HEK293 (cell line): Measurements from ENCODE around the gene CENPB.

Experiments
- CTCF ChIA-PET: fragments of 350-600 bp; formaldehyde crosslinking; extraction: SDS; loops from one replicate; lab custom pipeline; 2021; ENCODE audit warnings: antibody characterized with exemption; lab: Yijun Ruan, JAX
- POLR2A ChIA-PET: fragments of 300-600 bp; formaldehyde crosslinking; extraction: SDS; loops from one replicate; lab custom pipeline; 2020; ENCODE audit warnings: antibody characterized with exemption, inconsistent platforms; lab: Yijun Ruan, JAX
- H3K27ac ChIP-seq: fragments of 200-500 bp; sonication (Bioruptor generic); 2 replicates; pipeline ENCODE4 v1.5.1; 2014; ENCODE audit warnings: low read depth, low read length, control low read depth, inconsistent platforms; ENCODE audit errors: extremely low read depth
- H3K36me3 ChIP-seq, 2 experiments: fragments of 200-500 bp in 1 of 2; sonication (Bioruptor generic) in 1 of 2; 1 replicate in 1 of 2; 2 replicates in 1 of 2; pipeline ENCODE4 v1.5.1; 2014 to 2017; ENCODE audit warnings: inconsistent platforms in 2 of 2, low read length in 2 of 2; ENCODE audit not compliant: control insufficient read depth in 2 of 2, insufficient read depth in 1 of 2
- H3K4me1 ChIP-seq: fragments of 200-500 bp; sonication (Bioruptor generic); 2 replicates; pipeline ENCODE4 v1.5.1; 2014; ENCODE audit warnings: mild to moderate bottlenecking, low read length, inconsistent platforms; ENCODE audit not compliant: control insufficient read depth, insufficient read depth
- H3K4me3 ChIP-seq: 2 replicates; pipeline ENCODE4 v1.5.1; 2011; ENCODE audit warnings: low read depth, mild to moderate bottlenecking, control low read depth, low read length, moderate library complexity
- H3K9me3 ChIP-seq: fragments of 200-500 bp; sonication (Bioruptor generic); 2 replicates; pipeline ENCODE4 v1.5.1; 2014; ENCODE audit warnings: low read depth, low read length, inconsistent platforms; ENCODE audit not compliant: control insufficient read depth, insufficient read depth
- GFI1B ChIP-seq: fragments of 450-650 bp; formaldehyde crosslinking; IDR thresholded peaks from 2 replicates; pipeline ENCODE4 v1.5.1; 2016; ENCODE audit warnings: missing biosample characterization, missing genetic modification characterization
- GLIS1 ChIP-seq: fragments of 450-650 bp; formaldehyde crosslinking; IDR thresholded peaks from 2 replicates; pipeline ENCODE4 v1.5.1; 2016; ENCODE audit warnings: missing biosample characterization, missing genetic modification characterization
- GLIS2 ChIP-seq: fragments of 450-650 bp; formaldehyde crosslinking; IDR thresholded peaks from 2 replicates; pipeline ENCODE4 v1.5.1; 2016; ENCODE audit warnings: missing biosample characterization, missing genetic modification characterization
- IKZF3 ChIP-seq: fragments of 450-650 bp; IDR thresholded peaks from 2 replicates; pipeline ENCODE4 v1.5.0; 2018; ENCODE audit warnings: missing biosample characterization, mild to moderate bottlenecking, missing genetic modification characterization, moderate library complexity
- OVOL3 ChIP-seq: fragments of 450-650 bp; formaldehyde crosslinking; IDR thresholded peaks from 2 replicates; pipeline ENCODE4 v1.5.1; 2016; ENCODE audit warnings: missing biosample characterization, missing genetic modification characterization
- YY1 ChIP-seq: fragments of 450-650 bp; formaldehyde crosslinking; IDR thresholded peaks from 2 replicates; pipeline ENCODE4 v1.5.1; 2018; ENCODE audit warnings: missing biosample characterization, missing genetic modification characterization
- ZBTB20 ChIP-seq: fragments of 450-650 bp; formaldehyde crosslinking; IDR thresholded peaks from 2 replicates; pipeline ENCODE4 v1.5.1; 2016; ENCODE audit warnings: missing biosample characterization, missing genetic modification characterization
- ZBTB8A ChIP-seq: fragments of 450-650 bp; formaldehyde crosslinking; IDR thresholded peaks from 2 replicates; pipeline ENCODE4 v1.5.1; 2016; ENCODE audit warnings: missing biosample characterization, missing genetic modification characterization
- ZNF23 ChIP-seq: fragments of 450-650 bp; formaldehyde crosslinking; IDR thresholded peaks from 2 replicates; pipeline ENCODE4 v1.5.1; 2016; ENCODE audit warnings: missing biosample characterization, missing genetic modification characterization, borderline replicate concordance
- ZNF350 ChIP-seq: fragments of 450-650 bp; formaldehyde crosslinking; IDR thresholded peaks from 2 replicates; pipeline ENCODE4 v1.5.0; 2017; ENCODE audit warnings: missing biosample characterization, mild to moderate bottlenecking, missing genetic modification characterization
- ZNF366 ChIP-seq: fragments of 450-650 bp; formaldehyde crosslinking; conservative IDR thresholded peaks from 2 replicates; pipeline ENCODE4 v1.5.1; 2016; ENCODE audit warnings: missing biosample characterization, missing genetic modification characterization
- ZNF394 ChIP-seq: fragments of 450-650 bp; formaldehyde crosslinking; IDR thresholded peaks from 2 replicates; pipeline ENCODE4 v1.5.1; 2016; ENCODE audit warnings: missing biosample characterization, missing genetic modification characterization, mild to moderate bottlenecking, moderate library complexity, borderline replicate concordance
- ZNF501 ChIP-seq: fragments of 450-650 bp; formaldehyde crosslinking; IDR thresholded peaks from 2 replicates; pipeline ENCODE4 v1.5.1; 2016; ENCODE audit warnings: missing biosample characterization, missing genetic modification characterization
- ZNF529 ChIP-seq: fragments of 450-650 bp; formaldehyde crosslinking; IDR thresholded peaks from 2 replicates; pipeline ENCODE4 v1.5.1; 2017; ENCODE audit warnings: missing genetic modification characterization, missing biosample characterization; ENCODE audit not compliant: insufficient replicate concordance
- ZSCAN23 ChIP-seq: fragments of 450-650 bp; formaldehyde crosslinking; IDR thresholded peaks from 2 replicates; pipeline ENCODE4 v1.5.1; 2016; ENCODE audit warnings: missing biosample characterization, missing genetic modification characterization
- ZXDB ChIP-seq: fragments of 450-650 bp; formaldehyde crosslinking; IDR thresholded peaks from 2 replicates; pipeline ENCODE4 v1.5.1; 2016; ENCODE audit warnings: missing biosample characterization, missing genetic modification characterization
- TF ChIP-seq, protein P1 (sequence below): fragments of 450-650 bp; formaldehyde crosslinking; IDR thresholded peaks from 2 replicates; pipeline ENCODE4 v1.5.1; 2016; ENCODE audit warnings: missing biosample characterization, missing genetic modification characterization
- TF ChIP-seq, protein P2 (sequence below): fragments of 450-650 bp; formaldehyde crosslinking; IDR thresholded peaks from 2 replicates; pipeline ENCODE4 v1.5.1; 2016; ENCODE audit warnings: missing biosample characterization, missing genetic modification characterization
- TF ChIP-seq, protein P3 (sequence below): sonication (generic); formaldehyde crosslinking; IDR thresholded peaks from 2 replicates; pipeline ENCODE4 v1.8.1; 2022; ENCODE audit warnings: mild to moderate bottlenecking, moderate library complexity, missing genetic modification reagents
- TF ChIP-seq, protein P4 (sequence below): fragments of 450-650 bp; formaldehyde crosslinking; IDR thresholded peaks from 2 replicates; pipeline ENCODE4 v1.5.1; 2016; ENCODE audit warnings: missing biosample characterization, missing genetic modification characterization

The CENPB gene

DNA sequence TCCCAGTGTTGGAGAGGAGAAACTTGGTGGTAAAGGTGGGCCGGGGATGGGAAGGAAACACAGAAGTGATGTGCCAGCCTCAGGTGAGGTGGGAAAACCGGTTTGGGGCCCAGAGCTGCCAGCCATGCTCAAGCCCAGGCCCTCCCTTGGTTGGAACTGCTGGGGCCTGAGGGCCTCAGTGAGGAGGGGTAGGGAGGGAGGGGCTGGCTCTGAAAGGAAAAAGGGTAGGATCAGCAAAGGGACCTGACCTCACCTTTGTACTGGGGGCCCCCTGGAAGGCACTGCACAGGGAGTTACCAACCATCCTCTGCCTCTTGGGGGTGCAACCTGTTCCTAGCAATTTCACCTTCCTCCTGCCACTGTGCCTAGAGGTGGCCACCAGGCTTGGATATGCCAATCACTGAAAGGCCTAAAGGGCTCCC, 3.5 kb downstream of the CENPB start:
- CTCF ChIA-PET: interaction anchor here (1.4 to 10.3 kb wide), 3 partner anchors 30 to 63 kb away, joined by 3 to 142 read pairs (median 10); partner anchors contain the start of gene AP5S1
- peaks cover 15% of the 10 kb centered on the region; the same call in 1 of the 2 replicates for H3K4me1 ChIP-seq

DNA sequence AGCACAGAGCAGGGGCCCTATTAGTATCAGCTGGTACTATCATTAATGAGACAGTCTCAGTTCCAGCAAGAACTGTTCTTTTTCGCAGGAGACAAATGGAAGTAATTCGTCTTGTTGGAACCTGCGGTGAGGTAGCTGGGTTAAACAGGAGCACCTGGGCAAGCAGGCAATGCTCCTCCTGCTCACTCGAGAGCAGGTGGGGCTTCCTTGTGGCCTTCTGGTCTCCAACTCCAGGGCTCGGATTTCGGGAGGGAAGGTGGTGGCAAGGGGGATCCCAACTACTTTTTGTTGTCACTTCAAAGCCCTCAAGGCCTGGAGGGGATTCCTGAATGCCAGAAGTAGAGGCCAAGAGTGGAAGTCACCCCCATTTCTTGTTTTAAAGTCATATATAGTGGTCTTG, 3.9 kb downstream of the CENPB start:
- H3K36me3 ChIP-seq: peaks cover 0 to 21% of the 10 kb centered on the region in 2 experiments; a peak in 2 of 3 replicates
- no peak overlapping the region for H3K4me3 ChIP-seq
- POLR2A ChIA-PET: interaction anchor here (0.5 to 3.3 kb wide), 4 partner anchors 15 to 69 kb away, joined by 3 to 33 read pairs (median 5); partner anchors contain the start of gene ADISSP
- H3K27ac ChIP-seq: peak overlapping the region; percentile 30; the same call in 1 of the 2 replicates
- H3K9me3 ChIP-seq: no peaks in the 10 kb centered on the region
- peaks cover 15% of the 10 kb centered on the region; the same call in 1 of the 2 replicates for H3K4me1 ChIP-seq
- TF ChIP-seq ZNF529 (tag by site-specific recombination) (no peak), ZNF394 (tag by site-specific recombination) (peak; percentile 86)
- TF ChIP-seq, all 188 proteins: peak for 1
- CTCF ChIA-PET: interaction anchor here (1.2 to 10.3 kb wide), 5 partner anchors 30 to 73 kb away, joined by 3 to 142 read pairs (median 9); partner anchors contain the start of gene AP5S1

More for the DNA sequence above, 3.5 kb downstream of the CENPB start:
- peak; percentile 12; the same call in 1 of the 2 replicates for TF ChIP-seq GLIS2 (tag by site-specific recombination)
- peak; percentile 25; the same call in 1 of the 2 replicates for TF ChIP-seq GLIS1 (tag by site-specific recombination)
- TF ChIP-seq OVOL3 (tag by site-specific recombination): no peak
- TF ChIP-seq, protein P1, sequence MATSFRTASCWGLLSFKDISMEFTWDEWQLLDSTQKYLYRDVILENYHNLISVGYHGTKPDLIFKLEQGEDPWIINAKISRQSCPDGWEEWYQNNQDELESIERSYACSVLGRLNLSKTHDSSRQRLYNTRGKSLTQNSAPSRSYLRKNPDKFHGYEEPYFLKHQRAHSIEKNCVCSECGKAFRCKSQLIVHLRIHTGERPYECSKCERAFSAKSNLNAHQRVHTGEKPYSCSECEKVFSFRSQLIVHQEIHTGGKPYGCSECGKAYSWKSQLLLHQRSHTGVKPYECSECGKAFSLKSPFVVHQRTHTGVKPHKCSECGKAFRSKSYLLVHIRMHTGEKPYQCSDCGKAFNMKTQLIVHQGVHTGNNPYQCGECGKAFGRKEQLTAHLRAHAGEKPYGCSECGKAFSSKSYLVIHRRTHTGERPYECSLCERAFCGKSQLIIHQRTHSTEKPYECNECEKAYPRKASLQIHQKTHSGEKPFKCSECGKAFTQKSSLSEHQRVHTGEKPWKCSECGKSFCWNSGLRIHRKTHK (tag by site-specific recombination): no peak
- no peak for TF ChIP-seq ZNF23
- Histone ChIP-seq H3K9me3 (no peaks in the 10 kb centered on the region), H3K4me3 (no peak overlapping the region), H3K27ac (peak overlapping the region; percentile 30; the same call in 1 of the 2 replicates), H3K36me3 (peaks cover 0 to 21% of the 10 kb centered on the region in 2 experiments; a peak in 2 of 3 replicates)
- POLR2A ChIA-PET: interaction anchor here (0.5 to 3.3 kb wide), 3 partner anchors 15 to 68 kb away, joined by 3 to 33 read pairs (median 5); partner anchors contain the start of gene ADISSP

DNA sequence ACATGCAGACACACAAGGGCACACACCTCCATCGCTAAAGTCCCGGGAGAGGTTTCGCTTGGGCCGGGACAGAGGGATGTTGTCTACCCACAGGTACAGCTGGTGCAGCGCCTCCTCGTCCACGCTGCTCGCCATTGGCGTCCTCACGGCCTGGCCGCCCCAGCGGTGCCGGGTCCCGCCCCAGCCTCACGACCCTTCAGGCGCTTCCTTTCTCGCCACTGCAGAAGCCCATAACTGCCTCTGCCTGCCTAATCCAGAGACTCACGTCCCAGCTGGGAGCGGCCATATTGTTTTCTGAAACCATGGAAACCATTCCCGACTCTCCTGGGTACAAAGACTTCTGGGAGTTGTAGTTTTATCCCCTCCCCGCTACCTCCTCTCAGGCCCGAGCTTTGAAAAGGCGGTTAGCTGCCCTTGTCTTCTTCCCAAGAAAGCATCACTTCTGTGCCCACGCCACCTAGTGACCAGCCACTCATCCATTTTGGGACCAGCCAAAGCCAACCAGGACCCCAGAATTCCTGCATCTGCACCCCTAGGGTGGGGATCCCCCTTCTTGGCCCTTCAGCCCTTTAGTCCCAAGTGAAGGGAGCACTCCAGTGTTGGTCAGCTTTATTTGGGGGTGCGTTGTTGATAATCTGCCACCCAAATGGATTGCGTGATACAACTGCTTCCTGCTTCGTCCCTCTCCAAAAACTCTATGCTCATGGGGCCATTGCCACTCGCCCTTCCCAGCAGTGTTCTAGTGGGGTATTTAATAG, 5.2 kb downstream of the CENPB start, which contains the start of gene SPEF1:
SPEF1 (minus strand) TSS at position 296 of the 758 bp plus-strand sequence; CDS start at position 135, 161 bp downstream.
- peaks cover 0 to 21% of the 10 kb centered on the region in 2 experiments; a peak in 2 of 3 replicates for H3K36me3 ChIP-seq
- ChIA-PET CTCF (interaction anchor here (0.6 to 3.1 kb wide), 27 partner anchors 9 to 421 kb away, joined by 3 to 18 read pairs (median 4); partner anchors contain the start of gene ADISSP), POLR2A (interaction anchor here (0.8 to 3.3 kb wide), 10 partner anchors 14 to 94 kb away, joined by 3 to 33 read pairs (median 4); partner anchors contain the start of genes ADISSP, AP5S1 and CDC25B)
- H3K4me1 ChIP-seq: peaks cover 13% of the 10 kb centered on the region; the same call in 1 of the 2 replicates
- no peak within 1 kb of the TSS for H3K27ac ChIP-seq
- H3K9me3 ChIP-seq: no peaks in the 10 kb centered on the region
- peak within 1 kb of the TSS; percentile 41 for H3K4me3 ChIP-seq
- TF ChIP-seq ZNF501: peak; percentile 46; the same call in 1 of the 2 replicates
- TF ChIP-seq, protein P2, sequence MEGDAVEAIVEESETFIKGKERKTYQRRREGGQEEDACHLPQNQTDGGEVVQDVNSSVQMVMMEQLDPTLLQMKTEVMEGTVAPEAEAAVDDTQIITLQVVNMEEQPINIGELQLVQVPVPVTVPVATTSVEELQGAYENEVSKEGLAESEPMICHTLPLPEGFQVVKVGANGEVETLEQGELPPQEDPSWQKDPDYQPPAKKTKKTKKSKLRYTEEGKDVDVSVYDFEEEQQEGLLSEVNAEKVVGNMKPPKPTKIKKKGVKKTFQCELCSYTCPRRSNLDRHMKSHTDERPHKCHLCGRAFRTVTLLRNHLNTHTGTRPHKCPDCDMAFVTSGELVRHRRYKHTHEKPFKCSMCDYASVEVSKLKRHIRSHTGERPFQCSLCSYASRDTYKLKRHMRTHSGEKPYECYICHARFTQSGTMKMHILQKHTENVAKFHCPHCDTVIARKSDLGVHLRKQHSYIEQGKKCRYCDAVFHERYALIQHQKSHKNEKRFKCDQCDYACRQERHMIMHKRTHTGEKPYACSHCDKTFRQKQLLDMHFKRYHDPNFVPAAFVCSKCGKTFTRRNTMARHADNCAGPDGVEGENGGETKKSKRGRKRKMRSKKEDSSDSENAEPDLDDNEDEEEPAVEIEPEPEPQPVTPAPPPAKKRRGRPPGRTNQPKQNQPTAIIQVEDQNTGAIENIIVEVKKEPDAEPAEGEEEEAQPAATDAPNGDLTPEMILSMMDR (tag by site-specific recombination): peak; percentile 86
- peak; percentile 90 for TF ChIP-seq YY1 (tag by site-specific recombination)
- TF ChIP-seq GLIS1 (tag by site-specific recombination): no peak
- peak; percentile 61 for TF ChIP-seq ZNF366
- TF ChIP-seq IKZF3 (tag by site-specific recombination): peak; percentile 86
- no peak for TF ChIP-seq ZNF350 (tag by site-specific recombination)
- TF ChIP-seq, protein P1 (tag by site-specific recombination): no peak
- TF ChIP-seq ZBTB8A (tag by site-specific recombination): peak; percentile 47; the same call in 1 of the 2 replicates
- 0 out of 2 replicates have a peak, but pooled peaks have one; percentile 38 for TF ChIP-seq ZXDB
- TF ChIP-seq ZSCAN23 (tag by site-specific recombination): no peak
- peak; percentile 71; the same call in 1 of the 2 replicates for TF ChIP-seq ZBTB20 (tag by site-specific recombination)
- TF ChIP-seq, protein P3, sequence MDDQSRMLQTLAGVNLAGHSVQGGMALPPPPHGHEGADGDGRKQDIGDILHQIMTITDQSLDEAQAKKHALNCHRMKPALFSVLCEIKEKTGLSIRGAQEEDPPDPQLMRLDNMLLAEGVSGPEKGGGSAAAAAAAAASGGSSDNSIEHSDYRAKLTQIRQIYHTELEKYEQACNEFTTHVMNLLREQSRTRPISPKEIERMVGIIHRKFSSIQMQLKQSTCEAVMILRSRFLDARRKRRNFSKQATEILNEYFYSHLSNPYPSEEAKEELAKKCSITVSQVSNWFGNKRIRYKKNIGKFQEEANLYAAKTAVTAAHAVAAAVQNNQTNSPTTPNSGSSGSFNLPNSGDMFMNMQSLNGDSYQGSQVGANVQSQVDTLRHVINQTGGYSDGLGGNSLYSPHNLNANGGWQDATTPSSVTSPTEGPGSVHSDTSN (CRISPR knock-in tag): no peak
- TF ChIP-seq, protein P4, sequence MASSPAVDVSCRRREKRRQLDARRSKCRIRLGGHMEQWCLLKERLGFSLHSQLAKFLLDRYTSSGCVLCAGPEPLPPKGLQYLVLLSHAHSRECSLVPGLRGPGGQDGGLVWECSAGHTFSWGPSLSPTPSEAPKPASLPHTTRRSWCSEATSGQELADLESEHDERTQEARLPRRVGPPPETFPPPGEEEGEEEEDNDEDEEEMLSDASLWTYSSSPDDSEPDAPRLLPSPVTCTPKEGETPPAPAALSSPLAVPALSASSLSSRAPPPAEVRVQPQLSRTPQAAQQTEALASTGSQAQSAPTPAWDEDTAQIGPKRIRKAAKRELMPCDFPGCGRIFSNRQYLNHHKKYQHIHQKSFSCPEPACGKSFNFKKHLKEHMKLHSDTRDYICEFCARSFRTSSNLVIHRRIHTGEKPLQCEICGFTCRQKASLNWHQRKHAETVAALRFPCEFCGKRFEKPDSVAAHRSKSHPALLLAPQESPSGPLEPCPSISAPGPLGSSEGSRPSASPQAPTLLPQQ: peak; percentile 57
- TF ChIP-seq GFI1B (tag by site-specific recombination): no peak
